GM19351 (cell line): ENCODE measurements around the gene USP38.
"Not testable (repeated sequence)": the region's sequence is repeated elsewhere in the genome, so short reads cannot be mapped to it uniquely, and the experiment has no call there.

Experiments used
- ATAC-seq: cut with Tn5 transposase; IDR thresholded peaks from one replicate; pipeline ENCODE4 v1.9.1; 2021; ENCODE audit warnings: mild to moderate bottlenecking, moderate library complexity; ENCODE audit not compliant: unreplicated experiment

The USP38 gene

GRCh38 chr4:143256456-143256855, 71.7 kb downstream of the USP38 start:
- no peak for ATAC-seq

GRCh38 chr4:143257356-143257755, 72.6 kb downstream of the USP38 start:
- no peak for ATAC-seq

- ATAC-seq, result no peak
Measured at GRCh38 chr4:143260750-143261149, 76.0 kb downstream of the USP38 start.

GRCh38 chr4:143262838-143263237, 78.1 kb downstream of the USP38 start:
- ATAC-seq, result no peak

- ATAC-seq, result not testable (repeated sequence)
Measured at GRCh38 chr4:143267690-143268089, 83.0 kb downstream of the USP38 start.

- no peak for ATAC-seq
Measured at GRCh38 chr4:143270256-143270838, 85.6 kb downstream of the USP38 start.
